HG02852 (cell line): ENCODE results near the gene MKNK1.

Experiments
- ATAC-seq: cut with Tn5 transposase; IDR thresholded peaks from one replicate; pipeline ENCODE4 v1.9.1; 2021; ENCODE audit warnings: mild to moderate bottlenecking, moderate library complexity; ENCODE audit not compliant: unreplicated experiment

Gene MKNK1

GRCh38 chr1:46544561-46545240 lies 59.4 kb downstream of the MKNK1 start:
- ATAC-seq: no peak

- ATAC-seq: no peak
Observed at GRCh38 chr1:46543761-46544560, 60.1 kb downstream of the MKNK1 start.

- no peak for ATAC-seq
Observed at GRCh38 chr1:46543382-46543760, 60.7 kb downstream of the MKNK1 start.

GRCh38 chr1:46539972-46540371 lies 64.1 kb downstream of the MKNK1 start:
- ATAC-seq: no peak

- ATAC-seq: no peak
Observed at GRCh38 chr1:46538147-46538546, 65.9 kb downstream of the MKNK1 start.

- ATAC-seq: no peak
Observed at GRCh38 chr1:46537651-46538050, 66.4 kb downstream of the MKNK1 start.

- no peak for ATAC-seq
Observed at GRCh38 chr1:46536527-46536926, 67.5 kb downstream of the MKNK1 start.

- no peak for ATAC-seq
Observed at GRCh38 chr1:46535063-46535462, 69.0 kb downstream of the MKNK1 start.

- ATAC-seq: no peak
Observed at GRCh38 chr1:46533179-46533864, 70.7 kb downstream of the MKNK1 start.

GRCh38 chr1:46532498-46533178 lies 71.4 kb downstream of the MKNK1 start:
- no peak for ATAC-seq

- no peak for ATAC-seq
Observed at GRCh38 chr1:46532095-46532494, 72.0 kb downstream of the MKNK1 start.

- no peak for ATAC-seq
Observed at GRCh38 chr1:46530791-46531409, 73.2 kb downstream of the MKNK1 start.

- ATAC-seq: no peak
Observed at GRCh38 chr1:46530311-46530710, 73.8 kb downstream of the MKNK1 start.

GRCh38 chr1:46529031-46529630 lies 74.9 kb downstream of the MKNK1 start:
- no peak for ATAC-seq

GRCh38 chr1:46528297-46528955 lies 75.6 kb downstream of the MKNK1 start:
- no peak for ATAC-seq

- ATAC-seq: peak; percentile 70
Observed at GRCh38 chr1:46527474-46528296, 76.4 kb downstream of the MKNK1 start.

GRCh38 chr1:46526691-46527291 lies 77.3 kb downstream of the MKNK1 start:
- ATAC-seq: no peak

- no peak for ATAC-seq
Observed at GRCh38 chr1:46526013-46526690, 77.9 kb downstream of the MKNK1 start.
